OCI-LY3 (cell line): Measurements from ENCODE around the gene GIT2.

ENCODE experiments used
- CTCF ChIP-seq: fragments of 200-600, 300-600 bp; sonication (generic); IDR thresholded peaks from 2 replicates; pipeline ENCODE4 v1.5.1; 2014; ENCODE audit warnings: antibody characterized with exemption, low read length, low read depth
- EZH2phosphoT487 ChIP-seq: fragments of 200-600 bp; shearing (Covaris generic); IDR thresholded peaks from 2 replicates; pipeline ENCODE4 v1.6.1; 2018; ENCODE audit warnings: antibody characterized with exemption, mixed run types, low read depth

GRCh38 chr12:109995686-109996482, at the start of gene GIT2:
- TF ChIP-seq CTCF (0 out of 2 replicates have a peak, but pooled peaks have one; percentile 4), EZH2phosphoT487 (no peak)
